Spleen (tissue), 11 donors: ENCODE data around the gene PSMD5. TPM values are rescaled to one million over a fixed set of nuclear protein-coding genes. Genes with fewer than 3 reads are reported as not detected.

Experiments used
- DNase-seq: peaks from one replicate; pipeline ENCODE4 v3.0.0-alpha.2; 2020
- H3K27ac ChIP-seq, 8 donors: fragments of 200-600 bp; sonication (generic) in 7 of 8; 1 replicate in 4 of 8; 2 replicates in 4 of 8; pipeline versions ENCODE4 v1.5.0 to v1.8.0; 2016 to 2021; ENCODE audit warnings: inconsistent platforms in 4 of 8, mild to moderate bottlenecking in 4 of 8, moderate library complexity in 1 of 8
- H3K27me3 ChIP-seq, 7 donors: fragments of 200-600 bp; sonication (generic) in 6 of 7; replicated peaks in 1 of 7; 1 replicate in 4 of 7; 2 replicates in 3 of 7; pipeline versions ENCODE4 v1.5.0 to v1.8.0; 2016 to 2021; ENCODE audit warnings: inconsistent platforms in 3 of 7, mild to moderate bottlenecking in 1 of 7
- H3K36me3 ChIP-seq, 6 donors: fragments of 200-600 bp; sonication (generic) in 5 of 6; 1 replicate in 4 of 6; 2 replicates in 2 of 6; pipeline versions ENCODE4 v1.5.0 to v1.8.0; 2016 to 2021; ENCODE audit warnings: inconsistent platforms in 2 of 6
- H3K4me1 ChIP-seq, 6 donors: fragments of 200-600 bp; sonication (generic) in 5 of 6; 1 replicate in 3 of 6; 2 replicates in 3 of 6; pipeline versions ENCODE4 v1.5.0 to v1.8.0; 2016 to 2021; ENCODE audit warnings: inconsistent platforms in 3 of 6
- H3K4me3 ChIP-seq, 8 donors: fragments of 200-600 bp; sonication (generic) in 7 of 8; 1 replicate in 4 of 8; 2 replicates in 4 of 8; pipeline versions ENCODE4 v1.5.0 to v1.8.0; 2016 to 2021; ENCODE audit warnings: inconsistent platforms in 4 of 8, mild to moderate bottlenecking in 4 of 8, moderate library complexity in 2 of 8
- H3K9me3 ChIP-seq, 8 donors: fragments of 200-600 bp; sonication (generic) in 7 of 8; 1 replicate in 4 of 8; 2 replicates in 4 of 8; pipeline versions ENCODE4 v1.5.0 to v1.8.0; 2016 to 2021; ENCODE audit warnings: inconsistent platforms in 4 of 8
- POLR2A ChIP-seq, 3 donors: fragments of 450-650 bp; IDR thresholded peaks; one replicate each; pipeline ENCODE4 v1.5.1; 2017; ENCODE audit warnings: antibody characterized with exemption in 3 of 3, mild to moderate bottlenecking in 1 of 3
- POLR2AphosphoS5 ChIP-seq, 3 donors: sonication (generic); formaldehyde crosslinking; IDR thresholded peaks; one replicate each; pipeline ENCODE4 v1.5.1; 2017; ENCODE audit warnings: antibody characterized with exemption in 3 of 3
- WGBS, 5 donors: extraction: QIAGEN DNeasy Blood & Tissue Kit in 3 of 5; methylation state at CpG; one replicate each; pipeline versions ENCODE4 v1.1.5 to v1.1.7; 2013 to 2018; 5-methylcytosine and 5-hydroxymethylcytosine counted together
- intact Hi-C: fragments of 100-400 bp; cut with DNase I; formaldehyde crosslinking; loops from one replicate; pipeline ENCODE4 v1.15.0; 2023; ENCODE audit warnings: low total_unique reads
- polyA plus RNA-seq, 3 donors: library from polyadenylated mRNA; stranded (reverse); fragments of 200-250 nt; gene quantifications; one replicate each; pipeline ENCODE4 v1.2.1, GENCODE V29; 2013
- total RNA-seq, 7 donors: library from RNA; depleted of rRNA in 3 of 7; stranded (reverse); fragments of >200 nt in 3 of 7; fragmentation: NEBNext Ultra II Directional in 4 of 7; extraction: Animal tissue kit (Norgen Biotek cat#: 25700) in 4 of 7; gene quantifications; one replicate each; pipeline versions ENCODE4 v1.1.0 to v1.2.1, GENCODE V29; 2016 to 2021
- TF ChIP-seq, protein P1 (sequence below), 11 experiments: fragments of 200-600 bp in 7 of 11; fragments of 450-650 bp in 4 of 11; sonication (generic) in 4 of 11; IDR thresholded peaks in 8 of 11; conservative IDR thresholded peaks in 3 of 11; 1 replicate in 7 of 11; 2 replicates in 4 of 11; pipeline versions ENCODE4 v1.4.0 to v1.8.0; 2016 to 2021; ENCODE audit warnings: antibody characterized with exemption in 11 of 11, inconsistent platforms in 4 of 11, mild to moderate bottlenecking in 1 of 11
- donor health status: healthy with polysubstance abuse.
- donor health status: DM: no; HTN: no; CAD: no; lungs with moderate emphysema.
- donor health status: DM: no; HTN: no; CAD: no.
- donor health status: Bipolar disorder and iron deficiency.
- donor health status: healthy.
- donor health status: DM: no; HTN: no; CAD: no.
- donor health status: DM: yes; HTN: yes; CAD: no.

PSMD5 gene
- total and polyA plus RNA-seq, 10 donors = 8.9 to 41.4 (median 31.2) TPM

DNA sequence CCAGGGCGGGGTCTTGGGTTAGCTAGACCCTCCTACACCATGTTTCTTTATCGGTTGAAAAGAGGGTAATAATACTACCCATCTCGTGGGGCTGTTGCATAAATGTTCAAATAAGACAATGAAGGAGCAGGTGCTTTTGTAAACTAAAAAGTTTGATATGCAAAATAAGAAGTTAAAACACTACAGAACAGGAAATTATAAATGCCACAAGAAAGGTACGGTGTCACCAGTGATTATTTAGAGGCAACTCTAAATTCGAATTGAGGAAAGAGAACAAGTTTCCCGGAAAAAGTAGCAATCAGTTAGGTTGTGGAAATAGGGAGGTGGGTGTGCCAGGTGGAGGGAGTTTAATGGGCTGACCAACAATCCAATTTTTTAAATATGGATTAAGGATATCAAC, 36.7 kb upstream of the PSMD5 start:
- no peak for DNase-seq
- no peaks in the 10 kb centered on the region for H3K9me3 ChIP-seq
- H3K27me3 ChIP-seq = no peaks in the 10 kb centered on the region
- intact Hi-C loops = no loop called here
- H3K4me3 ChIP-seq = no peak overlapping the region
- TF ChIP-seq POLR2AphosphoS5 (IDR thresholded peaks at IDR 0.05) = no peak
- TF ChIP-seq, protein P1, sequence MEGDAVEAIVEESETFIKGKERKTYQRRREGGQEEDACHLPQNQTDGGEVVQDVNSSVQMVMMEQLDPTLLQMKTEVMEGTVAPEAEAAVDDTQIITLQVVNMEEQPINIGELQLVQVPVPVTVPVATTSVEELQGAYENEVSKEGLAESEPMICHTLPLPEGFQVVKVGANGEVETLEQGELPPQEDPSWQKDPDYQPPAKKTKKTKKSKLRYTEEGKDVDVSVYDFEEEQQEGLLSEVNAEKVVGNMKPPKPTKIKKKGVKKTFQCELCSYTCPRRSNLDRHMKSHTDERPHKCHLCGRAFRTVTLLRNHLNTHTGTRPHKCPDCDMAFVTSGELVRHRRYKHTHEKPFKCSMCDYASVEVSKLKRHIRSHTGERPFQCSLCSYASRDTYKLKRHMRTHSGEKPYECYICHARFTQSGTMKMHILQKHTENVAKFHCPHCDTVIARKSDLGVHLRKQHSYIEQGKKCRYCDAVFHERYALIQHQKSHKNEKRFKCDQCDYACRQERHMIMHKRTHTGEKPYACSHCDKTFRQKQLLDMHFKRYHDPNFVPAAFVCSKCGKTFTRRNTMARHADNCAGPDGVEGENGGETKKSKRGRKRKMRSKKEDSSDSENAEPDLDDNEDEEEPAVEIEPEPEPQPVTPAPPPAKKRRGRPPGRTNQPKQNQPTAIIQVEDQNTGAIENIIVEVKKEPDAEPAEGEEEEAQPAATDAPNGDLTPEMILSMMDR (IDR thresholded peaks at IDR 0.05 in 8 of 11, conservative IDR thresholded peaks at IDR 0.05 in 3 of 11) = no peak
- no peak for TF ChIP-seq POLR2A (IDR thresholded peaks at IDR 0.05)
- peaks cover 15 to 74% (median 37%) of the 10 kb centered on the region in 6 donors for H3K4me1 ChIP-seq
- H3K36me3 ChIP-seq = peaks cover 0 to 2% (median 1%) of the 10 kb centered on the region in 6 donors
- H3K27ac ChIP-seq = peak overlapping the region in 6 of 8 donors; percentile 8 to 98 (median 93)
- 49 to 60% (median 54%) methylated on average over 6 of the region's 6 CpGs for WGBS, 5 donors

DNA sequence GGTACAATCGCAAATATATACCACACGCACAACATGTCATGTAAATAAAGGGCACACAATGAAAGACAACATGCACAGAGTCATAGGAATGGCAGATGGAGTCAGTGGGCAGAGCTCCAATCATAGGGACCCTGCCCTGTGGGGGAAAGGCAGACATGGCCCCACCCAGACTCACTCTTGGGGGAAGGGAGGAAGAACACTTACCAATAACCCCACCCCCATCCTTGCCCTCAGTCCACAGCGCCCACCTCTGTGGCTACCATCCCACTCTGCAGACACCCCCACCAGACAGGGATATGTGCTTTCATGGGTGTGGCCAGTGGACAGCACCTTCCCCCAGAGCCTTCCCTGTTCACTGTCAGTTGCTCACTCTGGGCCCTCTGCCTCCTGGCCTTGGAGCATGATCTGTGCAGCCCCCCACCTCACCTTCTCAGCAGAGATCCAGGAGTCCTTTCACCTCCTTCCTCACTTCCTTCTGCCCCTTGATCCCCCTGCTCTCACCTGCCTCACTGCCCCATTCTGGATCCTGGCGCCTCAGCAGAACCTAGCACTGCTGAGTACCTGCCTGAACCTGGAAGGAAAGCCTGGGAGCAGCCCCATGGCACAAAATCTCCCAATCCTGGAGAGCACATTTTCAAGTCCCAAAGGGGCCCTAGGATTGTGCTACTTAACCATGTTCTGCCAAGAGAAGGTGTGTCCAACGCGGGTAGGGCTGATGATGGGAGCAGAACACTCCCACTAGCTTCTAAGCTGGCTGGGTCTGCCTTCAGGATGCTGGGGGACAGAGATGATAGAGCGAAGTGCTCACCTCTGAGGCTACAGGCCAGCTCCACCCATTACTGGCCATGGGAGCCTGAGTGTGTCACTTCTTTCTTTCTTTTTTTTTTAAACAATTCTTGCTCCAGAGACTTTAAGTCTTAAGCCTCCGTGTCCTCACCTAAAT, 35.7 kb upstream of the PSMD5 start:
- Histone ChIP-seq H3K9me3 (no peaks in the 10 kb centered on the region), H3K4me1 (peaks cover 15 to 84% (median 37%) of the 10 kb centered on the region in 6 donors), H3K27me3 (no peaks in the 10 kb centered on the region), H3K4me3 (peak overlapping the region in 4 of 8 donors; percentile 69 to 89 (median 81)), H3K36me3 (peaks cover 0 to 11% (median 8%) of the 10 kb centered on the region in 6 donors), H3K27ac (peak overlapping the region; percentile 89 to 98 (median 94))
- WGBS, 5 donors = 67 to 75% (median 70%) methylated on average over 8 of the region's 8 CpGs
- TF ChIP-seq, protein P1 (IDR thresholded peaks at IDR 0.05 in 8 of 11, conservative IDR thresholded peaks at IDR 0.05 in 3 of 11) = no peak
- no peak for TF ChIP-seq POLR2A (IDR thresholded peaks at IDR 0.05)
- no peak for DNase-seq
- intact Hi-C loops = no loop called here

DNA sequence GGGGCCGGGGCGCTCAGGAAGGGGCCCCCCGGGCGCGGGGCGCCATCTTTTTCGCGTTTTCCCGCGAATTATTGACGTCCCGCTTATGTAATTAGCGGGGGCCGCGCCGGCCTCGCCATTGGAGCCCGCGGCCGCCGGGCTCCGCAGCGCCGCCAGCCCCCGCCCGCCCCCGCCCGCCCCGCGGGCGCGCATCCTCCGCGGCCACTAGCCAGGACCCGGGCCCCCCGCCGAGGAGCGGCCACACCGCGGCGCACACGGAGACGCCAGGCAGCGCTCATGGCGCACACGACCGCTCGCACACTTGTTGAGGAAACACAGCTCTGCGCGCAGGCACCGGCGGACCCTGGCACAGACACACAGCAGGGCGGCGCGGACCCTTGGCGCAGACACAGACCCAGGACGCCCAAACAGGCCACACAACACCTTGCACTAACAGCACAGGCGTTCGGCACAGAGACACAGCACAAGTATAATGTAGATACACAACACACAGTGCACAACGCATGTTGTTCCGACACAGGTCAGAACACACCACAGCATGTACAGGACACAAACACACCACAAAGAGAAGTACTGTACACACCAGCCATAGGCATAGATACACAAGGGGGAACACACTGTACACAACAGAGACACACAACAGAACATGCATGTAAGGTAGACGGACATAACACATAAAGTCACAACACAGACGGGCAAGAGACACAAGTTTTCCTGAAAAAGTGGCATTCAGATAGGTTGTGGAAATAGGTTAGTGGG, 34.7 kb upstream of the PSMD5 start:
- no peaks in the 10 kb centered on the region for H3K27me3 ChIP-seq
- WGBS, 5 donors = 1 to 4% (median 1%) methylated on average over 6 to 63 of the region's 63 CpGs
- H3K9me3 ChIP-seq = no peaks in the 10 kb centered on the region
- peak overlapping the region; percentile 89 to 98 (median 94) for H3K27ac ChIP-seq
- peak; percentile 93 for DNase-seq
- H3K4me1 ChIP-seq = peaks cover 15 to 82% (median 37%) of the 10 kb centered on the region in 6 donors
- peak; percentile 73 to 84 (median 84) for TF ChIP-seq POLR2AphosphoS5 (IDR thresholded peaks at IDR 0.05)
- TF ChIP-seq POLR2A (IDR thresholded peaks at IDR 0.05) = no peak
- TF ChIP-seq, protein P1 (IDR thresholded peaks at IDR 0.05 in 8 of 11, conservative IDR thresholded peaks at IDR 0.05 in 3 of 11) = peak in 4 of 11 experiments; percentile 11 to 29 (median 12)
- intact Hi-C loops = no loop called here
- peaks cover 0 to 22% (median 10%) of the 10 kb centered on the region in 6 donors for H3K36me3 ChIP-seq
- H3K4me3 ChIP-seq = peak overlapping the region; percentile 32 to 89 (median 72)
